Tibial nerve (tissue), 4 donors: ENCODE results near the gene GSE1.

Source experiments
- EP300 ChIP-seq, 2 donors: sonication (generic); formaldehyde crosslinking; IDR thresholded peaks; one replicate each; pipeline ENCODE4 v1.6.1; 2017; ENCODE audit warnings: antibody characterized with exemption in 2 of 2, mild to moderate bottlenecking in 1 of 2
- TF ChIP-seq, protein P1 (sequence below), 5 experiments: fragments of 200-600 bp in 3 of 5; fragments of 450-650 bp in 2 of 5; sonication (generic) in 3 of 5; IDR thresholded peaks; one replicate each; pipeline ENCODE4 v1.5.1; 2016 to 2019; ENCODE audit warnings: antibody characterized with exemption in 5 of 5, mild to moderate bottlenecking in 3 of 5, moderate library complexity in 2 of 5

DNA sequence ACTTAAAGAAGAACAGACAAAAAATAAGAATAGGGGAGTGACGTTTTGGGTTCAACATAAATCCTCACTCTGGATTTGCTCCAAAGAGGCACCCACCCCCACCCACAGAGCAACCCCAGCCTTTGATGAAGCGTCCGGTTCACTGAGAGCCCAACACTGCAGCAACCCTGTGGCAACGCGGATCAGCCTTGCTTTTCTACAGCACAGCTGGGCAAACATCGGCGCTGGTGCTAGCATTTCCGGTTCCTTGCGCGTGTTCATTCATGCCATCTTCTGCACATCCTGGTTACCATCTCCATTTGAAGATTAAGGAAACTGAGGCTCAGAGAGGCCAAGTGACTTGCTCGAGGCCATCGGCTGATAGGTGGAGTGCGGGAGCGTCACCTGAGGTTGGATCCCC lies 84.3 kb downstream of the GSE1 start:
- TF ChIP-seq, protein P1, sequence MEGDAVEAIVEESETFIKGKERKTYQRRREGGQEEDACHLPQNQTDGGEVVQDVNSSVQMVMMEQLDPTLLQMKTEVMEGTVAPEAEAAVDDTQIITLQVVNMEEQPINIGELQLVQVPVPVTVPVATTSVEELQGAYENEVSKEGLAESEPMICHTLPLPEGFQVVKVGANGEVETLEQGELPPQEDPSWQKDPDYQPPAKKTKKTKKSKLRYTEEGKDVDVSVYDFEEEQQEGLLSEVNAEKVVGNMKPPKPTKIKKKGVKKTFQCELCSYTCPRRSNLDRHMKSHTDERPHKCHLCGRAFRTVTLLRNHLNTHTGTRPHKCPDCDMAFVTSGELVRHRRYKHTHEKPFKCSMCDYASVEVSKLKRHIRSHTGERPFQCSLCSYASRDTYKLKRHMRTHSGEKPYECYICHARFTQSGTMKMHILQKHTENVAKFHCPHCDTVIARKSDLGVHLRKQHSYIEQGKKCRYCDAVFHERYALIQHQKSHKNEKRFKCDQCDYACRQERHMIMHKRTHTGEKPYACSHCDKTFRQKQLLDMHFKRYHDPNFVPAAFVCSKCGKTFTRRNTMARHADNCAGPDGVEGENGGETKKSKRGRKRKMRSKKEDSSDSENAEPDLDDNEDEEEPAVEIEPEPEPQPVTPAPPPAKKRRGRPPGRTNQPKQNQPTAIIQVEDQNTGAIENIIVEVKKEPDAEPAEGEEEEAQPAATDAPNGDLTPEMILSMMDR (IDR thresholded peaks at IDR 0.05) = no peak
- TF ChIP-seq EP300 (IDR thresholded peaks at IDR 0.05) = no peak
